ENCODE measurements around the gene SLC25A27.

The SLC25A27 gene

DNA sequence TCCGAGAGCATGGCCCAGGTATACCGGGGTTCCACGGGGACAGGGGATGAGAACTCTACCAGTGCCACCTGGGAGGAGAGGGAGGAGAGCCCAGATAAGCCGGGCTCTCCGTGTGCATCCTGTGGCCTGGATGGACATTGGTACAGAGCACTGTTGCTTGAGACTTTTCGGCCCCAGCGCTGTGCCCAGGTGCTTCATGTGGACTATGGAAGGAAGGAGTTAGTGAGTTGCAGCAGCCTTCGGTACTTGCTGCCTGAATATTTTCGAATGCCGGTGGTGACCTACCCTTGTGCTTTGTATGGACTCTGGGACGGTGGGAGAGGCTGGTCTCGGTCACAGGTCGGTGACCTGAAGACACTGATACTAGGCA lies 36.2 kb downstream of the SLC25A27 start:
- no peak overlapping the region for H2AK5ac ChIP-seq (ENCODE audit: low read length)
- no peak overlapping the region for H2BK5ac ChIP-seq (ENCODE audit: low read length)
- H3K27ac ChIP-seq (ENCODE audit: low read depth, low read length) = no peak overlapping the region
- H3K27me3 ChIP-seq (ENCODE audit: insufficient read depth, low read length, poor library complexity) = no peaks in the 10 kb centered on the region
- WGBS (ENCODE audit: extremely low coverage, insufficient coverage, low lambda C conversion rate) = no CpG with 5 or more reads among the region's 13 CpGs
- no peak overlapping the region for H4K8ac ChIP-seq (ENCODE audit: low read depth, low read length)
- no peaks in the 10 kb centered on the region for H3K36me3 ChIP-seq (ENCODE audit: control insufficient read depth, insufficient read depth, low read length)
- H3K18ac ChIP-seq (ENCODE audit: low read length) = no peak overlapping the region
- no peaks in the 10 kb centered on the region for H3K79me2 ChIP-seq (ENCODE audit: control insufficient read depth, insufficient read depth, low read length)
- no peak overlapping the region for H4K5ac ChIP-seq (ENCODE audit: low read length)
- no peak overlapping the region for H3K4me3 ChIP-seq (ENCODE audit: low read length)
- no peaks in the 10 kb centered on the region for H3K4me1 ChIP-seq (ENCODE audit: control insufficient read depth, low read depth, low read length)
- H3K23ac ChIP-seq (ENCODE audit: low read length) = no peak overlapping the region
- no peaks in the 10 kb centered on the region for H3K79me1 ChIP-seq (ENCODE audit: low read length)
- no peak for DNase-seq
- no peak overlapping the region for H3K56ac ChIP-seq (ENCODE audit: low read length)
- H3K4ac ChIP-seq (ENCODE audit: low read depth, low read length) = no peak overlapping the region
- no peak overlapping the region for H3K9ac ChIP-seq (ENCODE audit: low read length)
- H2BK120ac ChIP-seq (ENCODE audit: low read depth, low read length) = no peak overlapping the region
- no peak overlapping the region for H3K4me2 ChIP-seq (ENCODE audit: low read length)
- no peak overlapping the region for H2BK15ac ChIP-seq (replicated peaks; ENCODE audit: low read depth)

DNA sequence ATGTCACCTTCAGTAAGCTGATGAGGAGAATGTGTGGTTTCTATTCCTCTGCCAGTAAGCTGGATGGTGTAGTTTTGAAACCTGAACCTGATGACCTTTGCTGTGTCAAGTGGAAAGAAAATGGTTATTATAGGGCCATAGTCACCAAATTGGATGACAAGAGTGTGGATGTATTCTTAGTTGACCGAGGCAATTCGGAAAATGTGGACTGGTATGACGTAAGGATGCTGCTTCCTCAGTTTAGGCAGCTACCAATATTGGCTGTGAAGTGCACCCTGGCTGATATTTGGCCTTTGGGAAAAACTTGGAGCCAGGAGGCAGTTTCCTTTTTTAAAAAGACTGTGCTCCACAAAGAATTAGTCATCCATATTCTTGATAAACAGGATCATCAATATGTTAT lies 36.9 kb downstream of the SLC25A27 start:
- no peak for DNase-seq
- H3K18ac ChIP-seq (ENCODE audit: low read length) = no peak overlapping the region
- no peak overlapping the region for H3K4me3 ChIP-seq (ENCODE audit: low read length)

DNA sequence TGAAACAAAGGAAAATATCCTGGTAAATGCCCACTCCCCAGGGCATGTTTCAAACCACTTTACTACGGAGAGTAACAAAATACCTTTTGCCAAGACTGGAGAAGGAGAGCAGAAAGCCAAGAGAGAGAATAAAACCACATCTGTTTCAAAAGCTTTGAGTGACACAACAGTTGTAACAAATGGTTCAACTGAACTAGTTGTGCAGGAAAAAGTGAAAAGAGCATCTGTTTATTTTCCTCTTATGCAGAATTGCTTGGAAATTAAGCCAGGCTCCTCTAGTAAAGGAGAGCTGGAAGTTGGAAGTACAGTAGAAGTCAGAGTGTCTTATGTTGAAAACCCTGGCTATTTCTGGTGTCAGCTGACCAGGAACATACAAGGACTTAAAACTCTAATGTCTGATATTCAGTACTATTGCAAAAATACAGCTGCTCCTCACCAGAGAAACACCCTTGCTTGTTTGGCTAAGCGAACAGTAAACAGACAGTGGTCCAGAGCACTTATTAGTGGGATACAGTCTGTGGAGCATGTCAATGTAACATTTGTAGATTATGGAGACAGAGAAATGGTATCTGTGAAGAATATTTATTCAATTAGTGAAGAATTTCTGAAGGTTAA lies 37.5 kb downstream of the SLC25A27 start:
- no peak overlapping the region for H3K56ac ChIP-seq (ENCODE audit: low read length)
- H3K27me3 ChIP-seq (ENCODE audit: insufficient read depth, low read length, poor library complexity) = no peaks in the 10 kb centered on the region
- no peak overlapping the region for H3K4ac ChIP-seq (ENCODE audit: low read depth, low read length)
- no peaks in the 10 kb centered on the region for H3K79me1 ChIP-seq (ENCODE audit: low read length)
- H3K27ac ChIP-seq (ENCODE audit: low read depth, low read length) = no peak overlapping the region
- DNase-seq = no peak
- H3K4me2 ChIP-seq (ENCODE audit: low read length) = no peak overlapping the region
- no peak overlapping the region for H3K9ac ChIP-seq (ENCODE audit: low read length)
- no peak overlapping the region for H4K8ac ChIP-seq (ENCODE audit: low read depth, low read length)
- no peak overlapping the region for H2BK5ac ChIP-seq (ENCODE audit: low read length)
- no peaks in the 10 kb centered on the region for H3K36me3 ChIP-seq (ENCODE audit: control insufficient read depth, insufficient read depth, low read length)
- no peak overlapping the region for H2BK15ac ChIP-seq (replicated peaks; ENCODE audit: low read depth)
- WGBS (ENCODE audit: extremely low coverage, insufficient coverage, low lambda C conversion rate) = no CpG with 5 or more reads among the region's 2 CpGs
- H3K4me3 ChIP-seq (ENCODE audit: low read length) = no peak overlapping the region
- H3K4me1 ChIP-seq (ENCODE audit: control insufficient read depth, low read depth, low read length) = no peaks in the 10 kb centered on the region
- H3K23ac ChIP-seq (ENCODE audit: low read length) = no peak overlapping the region
- H2AK5ac ChIP-seq (ENCODE audit: low read length) = no peak overlapping the region
- H4K5ac ChIP-seq (ENCODE audit: low read length) = no peak overlapping the region
- no peak overlapping the region for H2BK120ac ChIP-seq (ENCODE audit: low read depth, low read length)
- no peak overlapping the region for H3K18ac ChIP-seq (ENCODE audit: low read length)
- H3K79me2 ChIP-seq (ENCODE audit: control insufficient read depth, insufficient read depth, low read length) = no peaks in the 10 kb centered on the region

More for the DNA sequence above, 36.9 kb downstream of the SLC25A27 start:
- H3K56ac ChIP-seq (ENCODE audit: low read length) = no peak overlapping the region
- H3K4me2 ChIP-seq (ENCODE audit: low read length) = no peak overlapping the region
- H4K5ac ChIP-seq (ENCODE audit: low read length) = no peak overlapping the region
- H2AK5ac ChIP-seq (ENCODE audit: low read length) = no peak overlapping the region
- no peaks in the 10 kb centered on the region for H3K79me2 ChIP-seq (ENCODE audit: control insufficient read depth, insufficient read depth, low read length)
- H2BK5ac ChIP-seq (ENCODE audit: low read length) = no peak overlapping the region
- H2BK15ac ChIP-seq (replicated peaks; ENCODE audit: low read depth) = no peak overlapping the region
- H3K4me1 ChIP-seq (ENCODE audit: control insufficient read depth, low read depth, low read length) = no peaks in the 10 kb centered on the region
- H4K8ac ChIP-seq (ENCODE audit: low read depth, low read length) = no peak overlapping the region
- H3K9ac ChIP-seq (ENCODE audit: low read length) = no peak overlapping the region
- H3K27ac ChIP-seq (ENCODE audit: low read depth, low read length) = no peak overlapping the region
- H3K79me1 ChIP-seq (ENCODE audit: low read length) = no peaks in the 10 kb centered on the region
- no peak overlapping the region for H3K23ac ChIP-seq (ENCODE audit: low read length)
- no CpG with 5 or more reads among the region's 3 CpGs for WGBS (ENCODE audit: extremely low coverage, insufficient coverage, low lambda C conversion rate)
- H3K27me3 ChIP-seq (ENCODE audit: insufficient read depth, low read length, poor library complexity) = no peaks in the 10 kb centered on the region
- H3K36me3 ChIP-seq (ENCODE audit: control insufficient read depth, insufficient read depth, low read length) = no peaks in the 10 kb centered on the region
- H2BK120ac ChIP-seq (ENCODE audit: low read depth, low read length) = no peak overlapping the region
- H3K4ac ChIP-seq (ENCODE audit: low read depth, low read length) = no peak overlapping the region

DNA sequence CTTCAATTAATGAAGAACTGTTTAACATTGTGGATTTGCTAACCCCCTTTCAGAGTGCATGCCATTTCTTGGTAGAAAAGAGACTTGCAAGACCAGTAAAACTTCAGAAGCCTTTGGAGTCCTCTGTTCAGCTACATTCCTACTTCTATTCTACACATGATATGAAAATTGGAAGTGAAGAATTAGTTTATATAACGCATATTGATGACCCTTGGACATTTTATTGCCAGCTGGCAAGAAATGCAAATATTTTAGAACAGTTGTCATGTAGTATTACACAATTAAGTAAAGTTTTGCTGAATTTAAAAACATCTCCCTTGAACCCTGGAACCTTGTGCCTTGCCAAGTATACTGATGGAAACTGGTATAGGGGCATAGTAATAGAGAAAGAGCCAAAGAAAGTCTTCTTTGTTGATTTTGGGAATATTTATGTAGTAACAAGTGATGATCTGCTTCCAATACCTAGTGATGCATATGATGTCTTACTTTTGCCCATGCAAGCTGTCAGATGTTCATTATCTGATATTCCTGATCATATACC lies 38.2 kb downstream of the SLC25A27 start:
- Histone ChIP-seq H3K27ac (ENCODE audit: low read depth, low read length) (no peak overlapping the region), H3K4ac (ENCODE audit: low read depth, low read length) (no peak overlapping the region), H3K9ac (ENCODE audit: low read length) (no peak overlapping the region), H2BK5ac (ENCODE audit: low read length) (no peak overlapping the region), H3K27me3 (ENCODE audit: insufficient read depth, low read length, poor library complexity) (no peaks in the 10 kb centered on the region), H3K4me3 (ENCODE audit: low read length) (no peak overlapping the region), H3K79me2 (ENCODE audit: control insufficient read depth, insufficient read depth, low read length) (no peaks in the 10 kb centered on the region), H4K5ac (ENCODE audit: low read length) (no peak overlapping the region), H4K8ac (ENCODE audit: low read depth, low read length) (no peak overlapping the region), H3K4me2 (ENCODE audit: low read length) (no peak overlapping the region), H3K23ac (ENCODE audit: low read length) (no peak overlapping the region), H2BK15ac (replicated peaks; ENCODE audit: low read depth) (no peak overlapping the region), H3K36me3 (ENCODE audit: control insufficient read depth, insufficient read depth, low read length) (no peaks in the 10 kb centered on the region), H2BK120ac (ENCODE audit: low read depth, low read length) (no peak overlapping the region), H3K56ac (ENCODE audit: low read length) (no peak overlapping the region), H2AK5ac (ENCODE audit: low read length) (no peak overlapping the region), H3K18ac (ENCODE audit: low read length) (no peak overlapping the region), H3K79me1 (ENCODE audit: low read length) (no peaks in the 10 kb centered on the region), H3K4me1 (ENCODE audit: control insufficient read depth, low read depth, low read length) (no peaks in the 10 kb centered on the region)
- no peak for DNase-seq
- no CpG with 5 or more reads among the region's 1 CpG for WGBS (ENCODE audit: extremely low coverage, insufficient coverage, low lambda C conversion rate)

DNA sequence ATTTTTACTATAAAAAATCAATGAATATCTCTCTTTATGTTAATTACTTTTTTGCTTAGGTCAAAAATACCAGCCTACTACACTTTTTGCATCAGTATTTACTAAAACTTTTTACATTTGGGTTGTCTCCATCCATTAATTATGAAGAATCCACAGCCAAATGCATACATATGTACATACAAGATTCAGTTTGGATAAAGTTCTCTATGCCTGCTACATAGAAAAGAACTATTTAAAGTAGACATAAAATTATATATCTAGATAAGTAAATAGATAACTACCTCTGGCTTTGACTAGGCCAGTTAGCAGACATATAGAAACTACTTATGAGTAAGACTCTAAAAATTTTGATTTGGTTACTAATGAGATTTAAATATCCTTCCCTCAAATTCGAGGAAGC lies 47.2 kb downstream of the SLC25A27 start:
- H3K4me1 ChIP-seq (ENCODE audit: control insufficient read depth, low read depth, low read length) = no peaks in the 10 kb centered on the region
- no peak for DNase-seq
- H4K5ac ChIP-seq (ENCODE audit: low read length) = no peak overlapping the region
- H2BK15ac ChIP-seq (replicated peaks; ENCODE audit: low read depth) = no peak overlapping the region
- no peak overlapping the region for H3K4me2 ChIP-seq (ENCODE audit: low read length)
- H3K9ac ChIP-seq (ENCODE audit: low read length) = no peak overlapping the region
- H2BK120ac ChIP-seq (ENCODE audit: low read depth, low read length) = no peak overlapping the region
- no peaks in the 10 kb centered on the region for H3K79me1 ChIP-seq (ENCODE audit: low read length)
- H3K27ac ChIP-seq (ENCODE audit: low read depth, low read length) = no peak overlapping the region
- no peak overlapping the region for H2AK5ac ChIP-seq (ENCODE audit: low read length)
- no peak overlapping the region for H2BK5ac ChIP-seq (ENCODE audit: low read length)
- WGBS (ENCODE audit: extremely low coverage, insufficient coverage, low lambda C conversion rate) = no CpG with 5 or more reads among the region's 1 CpG
- no peak overlapping the region for H3K4me3 ChIP-seq (ENCODE audit: low read length)
- H4K8ac ChIP-seq (ENCODE audit: low read depth, low read length) = no peak overlapping the region
- no peak overlapping the region for H3K4ac ChIP-seq (ENCODE audit: low read depth, low read length)
- no peaks in the 10 kb centered on the region for H3K27me3 ChIP-seq (ENCODE audit: insufficient read depth, low read length, poor library complexity)
- no peak overlapping the region for H3K18ac ChIP-seq (ENCODE audit: low read length)
- H3K36me3 ChIP-seq (ENCODE audit: control insufficient read depth, insufficient read depth, low read length) = no peaks in the 10 kb centered on the region
- H3K23ac ChIP-seq (ENCODE audit: low read length) = no peak overlapping the region
- no peak overlapping the region for H3K56ac ChIP-seq (ENCODE audit: low read length)
- no peaks in the 10 kb centered on the region for H3K79me2 ChIP-seq (ENCODE audit: control insufficient read depth, insufficient read depth, low read length)

DNA sequence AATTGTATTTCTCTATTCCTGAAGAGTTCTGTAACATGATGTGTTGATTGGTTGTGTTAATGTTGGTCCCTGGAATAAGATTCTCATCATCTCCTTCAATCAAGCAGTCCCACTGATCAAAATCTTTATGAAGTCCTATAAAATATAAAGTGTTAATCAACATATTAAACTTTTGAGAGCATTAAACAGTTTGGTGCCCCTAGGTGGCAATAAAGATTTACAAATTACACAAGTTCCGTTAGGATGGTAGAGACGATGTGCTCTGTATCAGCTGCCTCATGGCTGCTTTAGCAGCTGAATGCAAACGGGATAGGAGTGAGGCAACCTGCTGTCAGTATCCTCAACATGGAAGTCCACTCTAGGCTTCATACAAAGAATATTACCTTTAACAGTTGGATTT lies 51.8 kb downstream of the SLC25A27 start:
- no peaks in the 10 kb centered on the region for H3K4me1 ChIP-seq (ENCODE audit: control insufficient read depth, low read depth, low read length)
- H3K18ac ChIP-seq (ENCODE audit: low read length) = no peak overlapping the region
- H3K79me1 ChIP-seq (ENCODE audit: low read length) = no peaks in the 10 kb centered on the region
- H3K9ac ChIP-seq (ENCODE audit: low read length) = no peak overlapping the region
- H2BK5ac ChIP-seq (ENCODE audit: low read length) = no peak overlapping the region
- no peak overlapping the region for H4K5ac ChIP-seq (ENCODE audit: low read length)
- peak; percentile 24 for DNase-seq
- no peak overlapping the region for H2BK15ac ChIP-seq (replicated peaks; ENCODE audit: low read depth)
- WGBS (ENCODE audit: extremely low coverage, insufficient coverage, low lambda C conversion rate) = no CpG with 5 or more reads among the region's 3 CpGs
- no peak overlapping the region for H3K23ac ChIP-seq (ENCODE audit: low read length)
- no peak overlapping the region for H4K8ac ChIP-seq (ENCODE audit: low read depth, low read length)
- H3K4me3 ChIP-seq (ENCODE audit: low read length) = no peak overlapping the region
- no peak overlapping the region for H3K4ac ChIP-seq (ENCODE audit: low read depth, low read length)
- no peaks in the 10 kb centered on the region for H3K27me3 ChIP-seq (ENCODE audit: insufficient read depth, low read length, poor library complexity)
- no peak overlapping the region for H3K56ac ChIP-seq (ENCODE audit: low read length)
- H3K4me2 ChIP-seq (ENCODE audit: low read length) = no peak overlapping the region
- no peak overlapping the region for H3K27ac ChIP-seq (ENCODE audit: low read depth, low read length)
- no peak overlapping the region for H2AK5ac ChIP-seq (ENCODE audit: low read length)
- H2BK120ac ChIP-seq (ENCODE audit: low read depth, low read length) = no peak overlapping the region
- no peaks in the 10 kb centered on the region for H3K79me2 ChIP-seq (ENCODE audit: control insufficient read depth, insufficient read depth, low read length)
- H3K36me3 ChIP-seq (ENCODE audit: control insufficient read depth, insufficient read depth, low read length) = no peaks in the 10 kb centered on the region
